ENCODE data around the gene OR2T29.
"Not testable (repeated sequence)": the region's sequence is repeated elsewhere in the genome, so short reads cannot be mapped to it uniquely, and the experiment has no call there.

OR2T29 gene

GRCh38 chr1:248507773-248508172 lies 54.8 kb downstream of the OR2T29 start, which contains the start of gene OR2G6:
TSS of gene OR2G6 (plus strand) at chr1:248508073. CDS start at chr1:248521647, 13,574 bp downstream.
- not testable (repeated sequence) for DNase-seq
